NCI-H345 treated with DMSO at 0.1 percent for 48 hours (cell line): Measurements from ENCODE around the gene MYLK4.
A peak's percentile ranks its signal among the peaks of the same experiment; 100 is the strongest.
"Not testable (repeated sequence)": the region's sequence is repeated elsewhere in the genome, so short reads cannot be mapped to it uniquely, and the experiment has no call there.

Source experiments
- DNase-seq: peaks from one replicate; lab custom pipeline; 2025; ENCODE audit not compliant: unreplicated experiment; lab: John Stamatoyannopoulos, UW

MYLK4 gene

GRCh38 chr6:2780102-2780737, 29.5 kb upstream of the MYLK4 start:
- DNase-seq = no peak

- no peak for DNase-seq
Measured at GRCh38 chr6:2777249-2777648, 26.5 kb upstream of the MYLK4 start.

GRCh38 chr6:2775003-2775402, 24.3 kb upstream of the MYLK4 start:
- no peak for DNase-seq

- no peak for DNase-seq
Measured at GRCh38 chr6:2773449-2773848, 22.7 kb upstream of the MYLK4 start.

- DNase-seq = no peak
Measured at GRCh38 chr6:2772840-2773239, 22.1 kb upstream of the MYLK4 start.

GRCh38 chr6:2771079-2771478, 20.4 kb upstream of the MYLK4 start:
- DNase-seq = no peak

- no peak for DNase-seq
Measured at GRCh38 chr6:2770171-2770570, 19.4 kb upstream of the MYLK4 start.

GRCh38 chr6:2768696-2769095, 18.0 kb upstream of the MYLK4 start:
- no peak for DNase-seq

- DNase-seq = no peak
Measured at GRCh38 chr6:2767657-2768524, 17.2 kb upstream of the MYLK4 start.

- DNase-seq = no peak
Measured at GRCh38 chr6:2766767-2767656, 16.3 kb upstream of the MYLK4 start.

- DNase-seq = no peak
Measured at GRCh38 chr6:2765896-2766766, 15.4 kb upstream of the MYLK4 start.

GRCh38 chr6:2765166-2765895, 14.6 kb upstream of the MYLK4 start, which contains the start of gene WRNIP1:
WRNIP1 (plus strand) TSS chr6:2765393; CDS start chr6:2765623, 230 bp downstream.
- DNase-seq = peak; percentile 33

GRCh38 chr6:2764610-2765165, 14.0 kb upstream of the MYLK4 start:
- no peak for DNase-seq

GRCh38 chr6:2763876-2764540, 13.3 kb upstream of the MYLK4 start:
- DNase-seq = no peak

GRCh38 chr6:2763345-2763841, 12.7 kb upstream of the MYLK4 start:
- DNase-seq = no peak

GRCh38 chr6:2762868-2763267, 12.1 kb upstream of the MYLK4 start:
- DNase-seq = not testable (repeated sequence)

GRCh38 chr6:2760882-2761842, 10.4 kb upstream of the MYLK4 start:
- DNase-seq = no peak

GRCh38 chr6:2758980-2759379, 8.3 kb upstream of the MYLK4 start:
- no peak for DNase-seq
